ENCODE measurements around the gene PPP1R9A.

Gene PPP1R9A

GRCh38 chr7:95105627-95106026, 198.2 kb downstream of the PPP1R9A start:
- Histone ChIP-seq H3K9ac (ENCODE audit: low read length in 5 of 5) (no peak overlapping the region), H3K4me3 (ENCODE audit: low read depth in 1 of 5, low read length in 5 of 5) (no peak overlapping the region), H3K9me3 (ENCODE audit: control insufficient read depth in 5 of 5, low read length in 5 of 5) (no peaks in the 10 kb centered on the region), H3K36me3 (ENCODE audit: control insufficient read depth in 5 of 5, insufficient read depth in 5 of 5, low read length in 5 of 5) (no peaks in the 10 kb centered on the region), H3K27me3 (ENCODE audit: control insufficient read depth in 5 of 5, insufficient read depth in 4 of 5, low read length in 5 of 5) (no peaks in the 10 kb centered on the region), H3K27ac (ENCODE audit: low read depth, low read length) (no peak overlapping the region), H3K4me1 (ENCODE audit: control insufficient read depth in 5 of 5, insufficient read depth in 5 of 5, low read length in 5 of 5) (no peaks in the 10 kb centered on the region)

GRCh38 chr7:95106401-95106800, 199.0 kb downstream of the PPP1R9A start:
- no peaks in the 10 kb centered on the region for H3K36me3 ChIP-seq (ENCODE audit: control insufficient read depth in 5 of 5, insufficient read depth in 5 of 5, low read length in 5 of 5)
- H3K9me3 ChIP-seq (ENCODE audit: control insufficient read depth in 5 of 5, low read length in 5 of 5), result no peaks in the 10 kb centered on the region
- H3K27ac ChIP-seq (ENCODE audit: low read depth, low read length), result no peak overlapping the region
- no peaks in the 10 kb centered on the region for H3K4me1 ChIP-seq (ENCODE audit: control insufficient read depth in 5 of 5, insufficient read depth in 5 of 5, low read length in 5 of 5)
- H3K9ac ChIP-seq (ENCODE audit: low read length in 5 of 5), result no peak overlapping the region
- no peak overlapping the region for H3K4me3 ChIP-seq (ENCODE audit: low read depth in 1 of 5, low read length in 5 of 5)
- H3K27me3 ChIP-seq (ENCODE audit: control insufficient read depth in 5 of 5, insufficient read depth in 4 of 5, low read length in 5 of 5), result no peaks in the 10 kb centered on the region

GRCh38 chr7:95110707-95111106, 203.3 kb downstream of the PPP1R9A start:
- Histone ChIP-seq H3K9ac (ENCODE audit: low read length in 5 of 5) (no peak overlapping the region), H3K9me3 (ENCODE audit: control insufficient read depth in 5 of 5, low read length in 5 of 5) (no peaks in the 10 kb centered on the region), H3K27me3 (ENCODE audit: control insufficient read depth in 5 of 5, insufficient read depth in 4 of 5, low read length in 5 of 5) (no peaks in the 10 kb centered on the region), H3K36me3 (ENCODE audit: control insufficient read depth in 5 of 5, insufficient read depth in 5 of 5, low read length in 5 of 5) (no peaks in the 10 kb centered on the region), H3K27ac (ENCODE audit: low read depth, low read length) (no peak overlapping the region), H3K4me3 (ENCODE audit: low read depth in 1 of 5, low read length in 5 of 5) (no peak overlapping the region), H3K4me1 (ENCODE audit: control insufficient read depth in 5 of 5, insufficient read depth in 5 of 5, low read length in 5 of 5) (no peaks in the 10 kb centered on the region)

- H3K4me1 ChIP-seq (ENCODE audit: control insufficient read depth in 5 of 5, insufficient read depth in 5 of 5, low read length in 5 of 5), result no peaks in the 10 kb centered on the region
- H3K27me3 ChIP-seq (ENCODE audit: control insufficient read depth in 5 of 5, insufficient read depth in 4 of 5, low read length in 5 of 5), result no peaks in the 10 kb centered on the region
- no peaks in the 10 kb centered on the region for H3K9me3 ChIP-seq (ENCODE audit: control insufficient read depth in 5 of 5, low read length in 5 of 5)
- no peak overlapping the region for H3K27ac ChIP-seq (ENCODE audit: low read depth, low read length)
- no peak overlapping the region for H3K9ac ChIP-seq (ENCODE audit: low read length in 5 of 5)
- no peaks in the 10 kb centered on the region for H3K36me3 ChIP-seq (ENCODE audit: control insufficient read depth in 5 of 5, insufficient read depth in 5 of 5, low read length in 5 of 5)
- H3K4me3 ChIP-seq (ENCODE audit: low read depth in 1 of 5, low read length in 5 of 5), result no peak overlapping the region
These were observed 206.2 kb downstream of the PPP1R9A start for GRCh38 chr7:95113590-95113989.

- H3K9ac ChIP-seq (ENCODE audit: low read length in 5 of 5), result no peak overlapping the region
- no peaks in the 10 kb centered on the region for H3K9me3 ChIP-seq (ENCODE audit: control insufficient read depth in 5 of 5, low read length in 5 of 5)
- H3K27me3 ChIP-seq (ENCODE audit: control insufficient read depth in 5 of 5, insufficient read depth in 4 of 5, low read length in 5 of 5), result no peaks in the 10 kb centered on the region
- H3K36me3 ChIP-seq (ENCODE audit: control insufficient read depth in 5 of 5, insufficient read depth in 5 of 5, low read length in 5 of 5), result peaks cover 0 to 4% (median 0%) of the 10 kb centered on the region in 5 donors
- no peak overlapping the region for H3K27ac ChIP-seq (ENCODE audit: low read depth, low read length)
- no peak overlapping the region for H3K4me3 ChIP-seq (ENCODE audit: low read depth in 1 of 5, low read length in 5 of 5)
- no peaks in the 10 kb centered on the region for H3K4me1 ChIP-seq (ENCODE audit: control insufficient read depth in 5 of 5, insufficient read depth in 5 of 5, low read length in 5 of 5)
These were observed 218.8 kb downstream of the PPP1R9A start for GRCh38 chr7:95126053-95126709.

GRCh38 chr7:95132500-95132899, 225.1 kb downstream of the PPP1R9A start:
- Histone ChIP-seq H3K4me3 (ENCODE audit: low read depth in 1 of 5, low read length in 5 of 5) (no peak overlapping the region), H3K9ac (ENCODE audit: low read length in 5 of 5) (no peak overlapping the region), H3K9me3 (ENCODE audit: control insufficient read depth in 5 of 5, low read length in 5 of 5) (no peaks in the 10 kb centered on the region), H3K36me3 (ENCODE audit: control insufficient read depth in 5 of 5, insufficient read depth in 5 of 5, low read length in 5 of 5) (peaks cover 0 to 4% (median 0%) of the 10 kb centered on the region in 5 donors), H3K27ac (ENCODE audit: low read depth, low read length) (no peak overlapping the region), H3K27me3 (ENCODE audit: control insufficient read depth in 5 of 5, insufficient read depth in 4 of 5, low read length in 5 of 5) (no peaks in the 10 kb centered on the region), H3K4me1 (ENCODE audit: control insufficient read depth in 5 of 5, insufficient read depth in 5 of 5, low read length in 5 of 5) (no peaks in the 10 kb centered on the region)

GRCh38 chr7:95139922-95140321, 232.5 kb downstream of the PPP1R9A start:
- no peaks in the 10 kb centered on the region for H3K4me1 ChIP-seq (ENCODE audit: control insufficient read depth in 5 of 5, insufficient read depth in 5 of 5, low read length in 5 of 5)
- H3K27me3 ChIP-seq (ENCODE audit: control insufficient read depth in 5 of 5, insufficient read depth in 4 of 5, low read length in 5 of 5), result no peaks in the 10 kb centered on the region
- H3K36me3 ChIP-seq (ENCODE audit: control insufficient read depth in 5 of 5, insufficient read depth in 5 of 5, low read length in 5 of 5), result no peaks in the 10 kb centered on the region
- H3K9me3 ChIP-seq (ENCODE audit: control insufficient read depth in 5 of 5, low read length in 5 of 5), result no peaks in the 10 kb centered on the region
- H3K27ac ChIP-seq (ENCODE audit: low read depth, low read length), result no peak overlapping the region
- H3K4me3 ChIP-seq (ENCODE audit: low read depth in 1 of 5, low read length in 5 of 5), result no peak overlapping the region
- H3K9ac ChIP-seq (ENCODE audit: low read length in 5 of 5), result no peak overlapping the region

GRCh38 chr7:95141755-95142154, 234.4 kb downstream of the PPP1R9A start:
- Histone ChIP-seq H3K36me3 (ENCODE audit: control insufficient read depth in 5 of 5, insufficient read depth in 5 of 5, low read length in 5 of 5) (no peaks in the 10 kb centered on the region), H3K9me3 (ENCODE audit: control insufficient read depth in 5 of 5, low read length in 5 of 5) (no peaks in the 10 kb centered on the region), H3K27ac (ENCODE audit: low read depth, low read length) (no peak overlapping the region), H3K27me3 (ENCODE audit: control insufficient read depth in 5 of 5, insufficient read depth in 4 of 5, low read length in 5 of 5) (no peaks in the 10 kb centered on the region), H3K4me3 (ENCODE audit: low read depth in 1 of 5, low read length in 5 of 5) (no peak overlapping the region), H3K9ac (ENCODE audit: low read length in 5 of 5) (no peak overlapping the region), H3K4me1 (ENCODE audit: control insufficient read depth in 5 of 5, insufficient read depth in 5 of 5, low read length in 5 of 5) (no peaks in the 10 kb centered on the region)

GRCh38 chr7:95144256-95144655, 236.9 kb downstream of the PPP1R9A start:
- Histone ChIP-seq H3K36me3 (ENCODE audit: control insufficient read depth in 5 of 5, insufficient read depth in 5 of 5, low read length in 5 of 5) (no peaks in the 10 kb centered on the region), H3K4me1 (ENCODE audit: control insufficient read depth in 5 of 5, insufficient read depth in 5 of 5, low read length in 5 of 5) (no peaks in the 10 kb centered on the region), H3K27ac (ENCODE audit: low read depth, low read length) (no peak overlapping the region)

GRCh38 chr7:95155965-95156364, 248.6 kb downstream of the PPP1R9A start:
- no peaks in the 10 kb centered on the region for H3K36me3 ChIP-seq (ENCODE audit: control insufficient read depth in 5 of 5, insufficient read depth in 5 of 5, low read length in 5 of 5)
- no peak overlapping the region for H3K4me3 ChIP-seq (ENCODE audit: low read depth in 1 of 5, low read length in 5 of 5)
- H3K9me3 ChIP-seq (ENCODE audit: control insufficient read depth in 5 of 5, low read length in 5 of 5), result peaks cover 0 to 3% (median 0%) of the 10 kb centered on the region in 5 donors
- H3K27me3 ChIP-seq (ENCODE audit: control insufficient read depth in 5 of 5, insufficient read depth in 4 of 5, low read length in 5 of 5), result no peaks in the 10 kb centered on the region
- H3K9ac ChIP-seq (ENCODE audit: low read length in 5 of 5), result no peak overlapping the region
- H3K27ac ChIP-seq (ENCODE audit: low read depth, low read length), result no peak overlapping the region
- H3K4me1 ChIP-seq (ENCODE audit: control insufficient read depth in 5 of 5, insufficient read depth in 5 of 5, low read length in 5 of 5), result peaks cover 0 to 2% (median 0%) of the 10 kb centered on the region in 5 donors

More at GRCh38 chr7:95144256-95144655, 236.9 kb downstream of the PPP1R9A start:
- Histone ChIP-seq H3K9me3 (ENCODE audit: control insufficient read depth in 5 of 5, low read length in 5 of 5) (no peaks in the 10 kb centered on the region), H3K27me3 (ENCODE audit: control insufficient read depth in 5 of 5, insufficient read depth in 4 of 5, low read length in 5 of 5) (no peaks in the 10 kb centered on the region), H3K9ac (ENCODE audit: low read length in 5 of 5) (no peak overlapping the region), H3K4me3 (ENCODE audit: low read depth in 1 of 5, low read length in 5 of 5) (no peak overlapping the region)

Measured in subcutaneous abdominal adipose tissue (tissue), 5 donors.